Hematopoietic multipotent progenitor cell treated with erythropoietin and hydrocortisone succinate and interleukin-3 and kit ligand, for 17 days (in vitro differentiated cells): ENCODE data around the gene SEC22C.

Source experiments
- DNase-seq: peaks from one replicate; pipeline ENCODE4 v3.0.0-alpha.2; 2015; ENCODE audit warnings: low spot score

Gene SEC22C

GRCh38 chr3:42513121-42513520 is 68.6 kb downstream of the SEC22C start:
- DNase-seq: no peak

- no peak for DNase-seq
Observed at GRCh38 chr3:42511736-42512135, 70.0 kb downstream of the SEC22C start.

- no peak for DNase-seq
Observed at GRCh38 chr3:42511201-42511600, 70.6 kb downstream of the SEC22C start.

- no peak for DNase-seq
Observed at GRCh38 chr3:42510325-42510724, 71.4 kb downstream of the SEC22C start.

- no peak for DNase-seq
Observed at GRCh38 chr3:42509111-42509510, 72.7 kb downstream of the SEC22C start.

GRCh38 chr3:42508562-42508961 is 73.2 kb downstream of the SEC22C start:
- DNase-seq: no peak

GRCh38 chr3:42507761-42508335 is 73.9 kb downstream of the SEC22C start:
- DNase-seq: no peak

- DNase-seq: no peak
Observed at GRCh38 chr3:42507252-42507651, 74.5 kb downstream of the SEC22C start.

GRCh38 chr3:42505849-42506410 is 75.8 kb downstream of the SEC22C start:
- DNase-seq: no peak

GRCh38 chr3:42505128-42505848 is 76.5 kb downstream of the SEC22C start:
- no peak for DNase-seq

GRCh38 chr3:42504334-42505127 is 77.2 kb downstream of the SEC22C start:
- DNase-seq: no peak

- no peak for DNase-seq
Observed at GRCh38 chr3:42503957-42504333, 77.8 kb downstream of the SEC22C start.

GRCh38 chr3:42503251-42503924 is 78.4 kb downstream of the SEC22C start:
- DNase-seq: no peak

- DNase-seq: no peak
Observed at GRCh38 chr3:42502429-42503250, 79.1 kb downstream of the SEC22C start, which contains the start of gene VIPR1. Gene VIPR1, plus strand, starts transcription at chr3:42502643. Its CDS starts 93 bp downstream, at chr3:42502736.

- no peak for DNase-seq
Observed at GRCh38 chr3:42501681-42502428, 79.9 kb downstream of the SEC22C start.

GRCh38 chr3:42501321-42501680 is 80.5 kb downstream of the SEC22C start:
- no peak for DNase-seq

- no peak for DNase-seq
Observed at GRCh38 chr3:42500909-42501308, 80.9 kb downstream of the SEC22C start.

GRCh38 chr3:42500091-42500490 is 81.7 kb downstream of the SEC22C start:
- no peak for DNase-seq

- no peak for DNase-seq
Observed at GRCh38 chr3:42499478-42499871, 82.3 kb downstream of the SEC22C start.

GRCh38 chr3:42498791-42499477 is 82.8 kb downstream of the SEC22C start:
- DNase-seq: no peak
